ENCODE measurements around the gene NAV1. TPM values are rescaled to one million over a fixed set of nuclear protein-coding genes. Genes with fewer than 3 reads are reported as not detected.

Gene NAV1, protein sequence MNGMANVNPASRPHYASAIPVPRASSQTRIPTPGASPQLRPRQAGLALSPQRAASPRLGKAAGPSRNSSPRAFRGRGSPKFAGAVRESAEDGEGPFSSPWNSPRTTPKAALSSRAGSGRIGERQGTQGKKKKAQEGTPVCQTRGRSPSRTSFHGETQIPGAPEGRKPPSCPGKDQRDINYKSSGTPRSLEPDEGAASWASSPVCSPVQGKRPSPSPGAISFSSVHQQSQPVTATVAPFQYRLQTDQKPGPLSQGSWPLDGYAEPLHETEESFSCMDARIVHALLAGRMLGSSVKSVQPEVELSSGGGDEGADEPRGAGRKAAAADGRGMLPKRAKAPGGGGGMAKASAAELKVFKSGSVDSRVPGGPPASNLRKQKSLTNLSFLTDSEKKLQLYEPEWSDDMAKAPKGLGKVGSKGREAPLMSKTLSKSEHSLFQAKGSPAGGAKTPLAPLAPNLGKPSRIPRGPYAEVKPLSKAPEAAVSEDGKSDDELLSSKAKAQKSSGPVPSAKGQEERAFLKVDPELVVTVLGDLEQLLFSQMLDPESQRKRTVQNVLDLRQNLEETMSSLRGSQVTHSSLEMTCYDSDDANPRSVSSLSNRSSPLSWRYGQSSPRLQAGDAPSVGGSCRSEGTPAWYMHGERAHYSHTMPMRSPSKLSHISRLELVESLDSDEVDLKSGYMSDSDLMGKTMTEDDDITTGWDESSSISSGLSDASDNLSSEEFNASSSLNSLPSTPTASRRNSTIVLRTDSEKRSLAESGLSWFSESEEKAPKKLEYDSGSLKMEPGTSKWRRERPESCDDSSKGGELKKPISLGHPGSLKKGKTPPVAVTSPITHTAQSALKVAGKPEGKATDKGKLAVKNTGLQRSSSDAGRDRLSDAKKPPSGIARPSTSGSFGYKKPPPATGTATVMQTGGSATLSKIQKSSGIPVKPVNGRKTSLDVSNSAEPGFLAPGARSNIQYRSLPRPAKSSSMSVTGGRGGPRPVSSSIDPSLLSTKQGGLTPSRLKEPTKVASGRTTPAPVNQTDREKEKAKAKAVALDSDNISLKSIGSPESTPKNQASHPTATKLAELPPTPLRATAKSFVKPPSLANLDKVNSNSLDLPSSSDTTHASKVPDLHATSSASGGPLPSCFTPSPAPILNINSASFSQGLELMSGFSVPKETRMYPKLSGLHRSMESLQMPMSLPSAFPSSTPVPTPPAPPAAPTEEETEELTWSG (N-terminal part only)
- polyA plus RNA-seq (2013, experiment 1 of 2), result 51.4 TPM
- 45.4 TPM for polyA plus RNA-seq (2013, experiment 2 of 2)

GRCh38 chr1:201538612-201539551 is at the start of gene NAV1:
Gene NAV1 (plus strand): TSS chr1:201539127. CDS start chr1:201622885, 83,758 bp downstream.
- peak within 1 kb of the TSS; percentile 81 for H2AFZ ChIP-seq (ENCODE audit: low read depth, low read length)
- H3K27me3 ChIP-seq (ENCODE audit: control insufficient read depth in 1 of 2, insufficient read depth in 1 of 2, low read length in 2 of 2), result no peaks in the 10 kb centered on the region
- peak within 1 kb of the TSS; percentile 92 for H3K4me2 ChIP-seq (ENCODE audit: low read length, poor library complexity, severe bottlenecking)
- peak; percentile 89 for DNase-seq
- peak within 1 kb of the TSS in 1 of 2 experiments; percentile 72 for H3K23ac ChIP-seq (ENCODE audit: low read length in 2 of 2)
- peak within 1 kb of the TSS; percentile 90 for H4K8ac ChIP-seq (ENCODE audit: low read length)
- H3K4me3 ChIP-seq (ENCODE audit: insufficient read depth in 1 of 2, low read depth in 1 of 2, low read length in 2 of 2), result peak within 1 kb of the TSS; percentile 74 to 94
- WGBS, result under 1% methylated on average over 80 of the region's 93 CpGs
- peak within 1 kb of the TSS; percentile 17 for H2AK5ac ChIP-seq (ENCODE audit: low read length, severe bottlenecking)
- H3K36me3 ChIP-seq (ENCODE audit: control insufficient read depth in 1 of 2, insufficient read depth in 2 of 2, low read depth in 1 of 2, low read length in 2 of 2), result no peaks in the 10 kb centered on the region
- H3K79me1 ChIP-seq (replicated peaks; ENCODE audit: low read length, poor library complexity, severe bottlenecking), result peaks cover 2% of the 10 kb centered on the region
- H4K91ac ChIP-seq (ENCODE audit: low read length), result peak within 1 kb of the TSS; percentile 85
- H2BK120ac ChIP-seq (ENCODE audit: low read depth, low read length), result peak within 1 kb of the TSS; percentile 80
- no peaks in the 10 kb centered on the region for H3K9me3 ChIP-seq (ENCODE audit: control insufficient read depth, low read length)
- H3K4me1 ChIP-seq (ENCODE audit: control insufficient read depth, insufficient read depth, low read depth, low read length), result peaks cover 25% of the 10 kb centered on the region
- H3K9ac ChIP-seq (ENCODE audit: low read length), result peak within 1 kb of the TSS; percentile 93
- H3K27ac ChIP-seq (ENCODE audit: low read length, poor library complexity, severe bottlenecking), result peak within 1 kb of the TSS; percentile 75
- peak within 1 kb of the TSS; percentile 17 to 97 for H3K14ac ChIP-seq (ENCODE audit: low read length in 2 of 2)
- H2BK5ac ChIP-seq (ENCODE audit: low read depth, low read length, poor library complexity, severe bottlenecking), result peak within 1 kb of the TSS; percentile 33
- peak within 1 kb of the TSS; percentile 97 for H2BK15ac ChIP-seq (ENCODE audit: low read depth, poor library complexity, severe bottlenecking)
- H3K18ac ChIP-seq (ENCODE audit: low read depth in 1 of 2, low read length in 2 of 2), result peak within 1 kb of the TSS; percentile 92 to 93
- H2BK12ac ChIP-seq (ENCODE audit: low read length in 2 of 2), result peak within 1 kb of the TSS; percentile 86 to 98
- H3K4ac ChIP-seq (ENCODE audit: low read depth in 1 of 2, low read length in 2 of 2), result peak within 1 kb of the TSS; percentile 67 to 96

DNA sequence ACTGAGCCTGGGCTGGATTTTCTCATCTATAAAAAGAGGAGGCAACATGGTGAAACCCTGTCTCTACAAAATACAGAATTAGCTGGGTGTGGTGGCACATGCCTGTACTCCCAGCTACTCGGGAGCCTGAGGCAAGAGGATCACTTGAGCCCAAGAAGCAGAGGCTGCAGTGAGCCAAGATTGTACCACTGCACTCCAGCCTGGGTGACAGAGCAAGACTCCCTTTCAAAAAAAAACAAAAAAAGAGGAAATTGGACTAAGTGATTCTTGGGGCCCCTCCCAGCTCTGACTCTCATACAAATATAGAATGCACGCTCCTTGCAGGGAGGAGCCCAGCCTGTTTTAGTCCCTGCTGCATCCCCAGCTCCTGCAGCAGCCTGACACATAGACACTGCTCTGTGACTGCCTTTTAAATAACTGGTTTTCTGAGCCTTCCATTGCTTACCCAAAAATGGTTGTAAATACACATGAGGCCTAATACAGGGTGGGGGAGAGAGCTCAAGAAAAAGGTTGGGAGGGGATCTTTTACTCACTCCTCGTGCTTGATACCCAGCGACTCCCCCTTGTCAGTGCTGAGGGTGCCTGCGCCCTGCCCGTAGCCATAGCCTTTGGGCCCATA is 49.2 kb upstream of the NAV1 start:
- no peak for DNase-seq
- peak overlapping the region; percentile 40 to 67 for H3K18ac ChIP-seq (ENCODE audit: low read depth in 1 of 2, low read length in 2 of 2)
- 90% methylated on average over 6 of the region's 6 CpGs for WGBS

DNA sequence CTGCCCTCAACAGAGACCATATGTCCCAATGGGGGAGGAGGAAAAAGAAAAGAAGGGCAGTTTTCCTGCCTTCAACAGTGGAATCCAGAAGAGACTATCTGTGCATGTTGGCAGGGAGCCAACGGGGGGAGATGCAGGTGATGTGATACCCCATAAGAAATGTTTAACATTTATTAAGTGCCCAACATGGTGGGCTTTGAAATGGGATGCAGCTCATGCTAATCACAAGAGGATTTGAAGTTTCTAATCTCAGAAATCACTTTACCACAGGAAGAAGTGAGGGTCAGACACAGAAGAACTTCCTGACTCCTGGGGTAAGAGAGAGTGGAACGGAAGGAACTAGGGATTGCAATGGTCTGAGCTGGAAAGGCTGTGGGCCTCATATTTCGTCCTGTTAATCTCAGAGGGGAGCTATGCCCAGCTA is 48.2 kb upstream of the NAV1 start:
- Histone ChIP-seq H3K27ac (ENCODE audit: low read length, poor library complexity, severe bottlenecking) (no peak overlapping the region), H4K8ac (ENCODE audit: low read length) (no peak overlapping the region), H3K4me1 (ENCODE audit: control insufficient read depth, insufficient read depth, low read depth, low read length) (peaks cover 22% of the 10 kb centered on the region), H3K18ac (ENCODE audit: low read depth in 1 of 2, low read length in 2 of 2) (peak overlapping the region; percentile 63 to 67), H3K4ac (ENCODE audit: low read depth in 1 of 2, low read length in 2 of 2) (peak overlapping the region; percentile 2 to 36), H2BK120ac (ENCODE audit: low read depth, low read length) (no peak overlapping the region), H2BK12ac (ENCODE audit: low read length in 2 of 2) (peak overlapping the region in 1 of 2 experiments; percentile 27), H2BK5ac (ENCODE audit: low read depth, low read length, poor library complexity, severe bottlenecking) (no peak overlapping the region), H3K14ac (ENCODE audit: low read length in 2 of 2) (no peak overlapping the region), H3K9ac (ENCODE audit: low read length) (no peak overlapping the region), H2AK5ac (ENCODE audit: low read length, severe bottlenecking) (no peak overlapping the region), H2BK15ac (ENCODE audit: low read depth, poor library complexity, severe bottlenecking) (no peak overlapping the region), H4K91ac (ENCODE audit: low read length) (peak overlapping the region; percentile 23), H3K36me3 (ENCODE audit: control insufficient read depth in 1 of 2, insufficient read depth in 2 of 2, low read depth in 1 of 2, low read length in 2 of 2) (peaks cover 3 to 41% of the 10 kb centered on the region in 2 experiments), H3K79me1 (replicated peaks; ENCODE audit: low read length, poor library complexity, severe bottlenecking) (no peaks in the 10 kb centered on the region), H3K9me3 (ENCODE audit: control insufficient read depth, low read length) (no peaks in the 10 kb centered on the region), H2AFZ (ENCODE audit: low read depth, low read length) (no peak overlapping the region), H3K27me3 (ENCODE audit: control insufficient read depth in 1 of 2, insufficient read depth in 1 of 2, low read length in 2 of 2) (no peaks in the 10 kb centered on the region), H3K23ac (ENCODE audit: low read length in 2 of 2) (no peak overlapping the region), H3K4me3 (ENCODE audit: insufficient read depth in 1 of 2, low read depth in 1 of 2, low read length in 2 of 2) (no peak overlapping the region), H3K4me2 (ENCODE audit: low read length, poor library complexity, severe bottlenecking) (no peak overlapping the region)
- WGBS, result 22% methylated on average over 3 of the region's 3 CpGs
- DNase-seq, result peak; percentile 51

More for the DNA sequence above, 49.2 kb upstream of the NAV1 start:
- peak overlapping the region; percentile 66 for H4K8ac ChIP-seq (ENCODE audit: low read length)
- H3K9me3 ChIP-seq (ENCODE audit: control insufficient read depth, low read length), result no peaks in the 10 kb centered on the region
- peak overlapping the region; percentile 67 to 71 for H2BK12ac ChIP-seq (ENCODE audit: low read length in 2 of 2)
- H3K14ac ChIP-seq (ENCODE audit: low read length in 2 of 2), result peak overlapping the region in 1 of 2 experiments; percentile 31
- peak overlapping the region; percentile 6 for H2BK15ac ChIP-seq (ENCODE audit: low read depth, poor library complexity, severe bottlenecking)
- no peaks in the 10 kb centered on the region for H3K79me1 ChIP-seq (replicated peaks; ENCODE audit: low read length, poor library complexity, severe bottlenecking)
- peaks cover 22% of the 10 kb centered on the region for H3K4me1 ChIP-seq (ENCODE audit: control insufficient read depth, insufficient read depth, low read depth, low read length)
- no peak overlapping the region for H3K4me2 ChIP-seq (ENCODE audit: low read length, poor library complexity, severe bottlenecking)
- peak overlapping the region; percentile 23 for H4K91ac ChIP-seq (ENCODE audit: low read length)
- no peak overlapping the region for H3K4me3 ChIP-seq (ENCODE audit: insufficient read depth in 1 of 2, low read depth in 1 of 2, low read length in 2 of 2)
- H2BK120ac ChIP-seq (ENCODE audit: low read depth, low read length), result peak overlapping the region; percentile 29
- peaks cover 3 to 44% of the 10 kb centered on the region in 2 experiments for H3K36me3 ChIP-seq (ENCODE audit: control insufficient read depth in 1 of 2, insufficient read depth in 2 of 2, low read depth in 1 of 2, low read length in 2 of 2)
- H3K27ac ChIP-seq (ENCODE audit: low read length, poor library complexity, severe bottlenecking), result no peak overlapping the region
- H3K4ac ChIP-seq (ENCODE audit: low read depth in 1 of 2, low read length in 2 of 2), result peak overlapping the region; percentile 3 to 36
- H2AFZ ChIP-seq (ENCODE audit: low read depth, low read length), result no peak overlapping the region
- no peak overlapping the region for H2AK5ac ChIP-seq (ENCODE audit: low read length, severe bottlenecking)
- H3K9ac ChIP-seq (ENCODE audit: low read length), result peak overlapping the region; percentile 58
- H2BK5ac ChIP-seq (ENCODE audit: low read depth, low read length, poor library complexity, severe bottlenecking), result no peak overlapping the region
- H3K23ac ChIP-seq (ENCODE audit: low read length in 2 of 2), result no peak overlapping the region
- H3K27me3 ChIP-seq (ENCODE audit: control insufficient read depth in 1 of 2, insufficient read depth in 1 of 2, low read length in 2 of 2), result no peaks in the 10 kb centered on the region

Measured in mesenchymal stem cell (in vitro differentiated cells and primary cell).